WTC11 (cell line): Measurements from ENCODE around the gene TRIM50. TPM values are rescaled to one million over a fixed set of nuclear protein-coding genes. Genes with fewer than 3 reads are reported as not detected.
"Not testable (repeated sequence)": the region's sequence is repeated elsewhere in the genome, so short reads cannot be mapped to it uniquely, and the experiment has no call there.

ENCODE experiments used
- ATAC-seq: fragments of 200-7000 bp; cut with Tn5 transposase; 2 replicates; pipeline ENCODE4 v1.10.0; 2021; ENCODE audit warnings: mild to moderate bottlenecking, moderate library complexity
- CTCF ChIA-PET: fragments of 300-600 bp; sonication (Branson Sonifier 250); formaldehyde crosslinking; loops from one replicate; lab custom pipeline; 2021; ENCODE audit warnings: antibody characterized with exemption; lab: Charles Lee
- POLR2A ChIA-PET: fragments of 350-600 bp; sonication (Branson Sonifier 250); formaldehyde crosslinking; loops from one replicate; lab custom pipeline; 2021; ENCODE audit warnings: antibody characterized with exemption; lab: Charles Lee
- DNase-seq: peaks from one replicate; pipeline ENCODE4 v3.0.0; 2021; ENCODE audit warnings: low spot score
- H3K27ac Mint-ChIP-seq: 2 replicates; pipeline ENCODE4 v1.8.0; 2021; ENCODE audit warnings: mixed read lengths
- H3K27me3 Mint-ChIP-seq: 2 replicates; pipeline ENCODE4 v1.8.0; 2021; ENCODE audit warnings: low read depth, mild to moderate bottlenecking, moderate library complexity, mixed read lengths
- H3K36me3 Mint-ChIP-seq: 2 replicates; pipeline ENCODE4 v1.8.0; 2021; ENCODE audit warnings: mixed read lengths
- H3K4me1 Mint-ChIP-seq: 2 replicates; pipeline ENCODE4 v1.8.0; 2022; ENCODE audit warnings: mixed read lengths
- H3K4me3 Mint-ChIP-seq: 2 replicates; pipeline ENCODE4 v1.8.0; 2021; ENCODE audit warnings: mild to moderate bottlenecking, moderate library complexity, mixed read lengths
- H3K9me3 Mint-ChIP-seq: 2 replicates; pipeline ENCODE4 v1.8.0; 2021; ENCODE audit warnings: mixed read lengths
- CBFB ChIP-seq: sonication (generic); formaldehyde crosslinking; IDR thresholded peaks from 2 replicates; pipeline ENCODE4 v1.8.1; 2022; ENCODE audit warnings: mild to moderate bottlenecking, low read depth, missing genetic modification reagents
- CREM ChIP-seq: sonication (generic); formaldehyde crosslinking; IDR thresholded peaks from 2 replicates; pipeline ENCODE4 v1.8.1; 2022; ENCODE audit warnings: mild to moderate bottlenecking, missing genetic modification reagents, moderate library complexity
- GABPB1 ChIP-seq: sonication (generic); formaldehyde crosslinking; IDR thresholded peaks from 2 replicates; pipeline ENCODE4 v1.8.1; 2023; ENCODE audit warnings: mild to moderate bottlenecking, missing genetic modification reagents
- GTF2I ChIP-seq: fragments of 250-450 bp; sonication (Bioruptor Pico); conservative IDR thresholded peaks from 2 replicates; pipeline ENCODE4 v1.4.0; 2021; ENCODE audit warnings: mild to moderate bottlenecking
- HMGA2 ChIP-seq: fragments of 250-450 bp; sonication (Bioruptor Pico); IDR thresholded peaks from 2 replicates; pipeline ENCODE4 v1.4.0; 2021; ENCODE audit warnings: mild to moderate bottlenecking, moderate library complexity
- NR3C1 ChIP-seq: sonication (generic); formaldehyde crosslinking; conservative IDR thresholded peaks from 2 replicates; pipeline ENCODE4 v1.8.1; 2023; ENCODE audit warnings: low read depth, mild to moderate bottlenecking, missing genetic modification reagents
- TP53 ChIP-seq: sonication (generic); formaldehyde crosslinking; IDR thresholded peaks from 2 replicates; pipeline ENCODE4 v1.8.1; 2023; ENCODE audit warnings: mild to moderate bottlenecking, missing genetic modification reagents
- USF2 ChIP-seq: sonication (generic); formaldehyde crosslinking; IDR thresholded peaks from 2 replicates; pipeline ENCODE4 v1.8.1; 2023; ENCODE audit warnings: mild to moderate bottlenecking, missing genetic modification reagents, moderate library complexity
- ZBTB43 ChIP-seq: sonication (generic); formaldehyde crosslinking; IDR thresholded peaks from 2 replicates; pipeline ENCODE4 v1.8.1; 2023; ENCODE audit warnings: mild to moderate bottlenecking, missing genetic modification reagents
- ZNF263 ChIP-seq: sonication (generic); formaldehyde crosslinking; IDR thresholded peaks from 2 replicates; pipeline ENCODE4 v1.8.1; 2022; ENCODE audit warnings: low read depth, mild to moderate bottlenecking, moderate library complexity, missing genetic modification reagents
- total RNA-seq: library from RNA; stranded (reverse); gene quantifications from 3 replicates; pipeline ENCODE4 v1.2.3, GENCODE V29; 2021
- TF ChIP-seq, protein P1 (sequence below): sonication (generic); formaldehyde crosslinking; IDR thresholded peaks from 2 replicates; pipeline ENCODE4 v1.8.0; 2023; ENCODE audit warnings: mild to moderate bottlenecking, missing genetic modification reagents
- TF ChIP-seq, protein P2 (sequence below): sonication (generic); formaldehyde crosslinking; IDR thresholded peaks from 2 replicates; pipeline ENCODE4 v1.8.0; 2022; ENCODE audit warnings: mild to moderate bottlenecking, missing genetic modification reagents

TRIM50 gene
- total RNA-seq, 1 experiment from 2014 or later, result 0.15 TPM

- DNase-seq (no peak), ATAC-seq (no peak)
- Mint-ChIP-seq H3K9me3 (no peaks in the 10 kb centered on the region), H3K4me1 (no peaks in the 10 kb centered on the region; the same call in 1 of the 2 replicates), H3K4me3 (no peak overlapping the region), H3K27me3 (peaks cover 16% of the 10 kb centered on the region), H3K27ac (no peak overlapping the region), H3K36me3 (no peaks in the 10 kb centered on the region)
- TF ChIP-seq TP53 (CRISPR knock-in tag), result no peak
- ChIA-PET POLR2A (no interaction called here), CTCF (interaction anchor here (0.5 to 0.9 kb wide), 2 partner anchors 11 to 273 kb away, joined by 3 to 4 read pairs; no protein-coding TSS in a partner anchor)
Measured at GRCh38 chr7:73313521-73313906, 14.4 kb downstream of the TRIM50 start.

GRCh38 chr7:73312831-73313520, 14.9 kb downstream of the TRIM50 start:
- Mint-ChIP-seq H3K27ac (no peak overlapping the region), H3K4me1 (peaks cover 3% of the 10 kb centered on the region), H3K36me3 (0 out of 2 replicates have a peak, but pooled peaks cover 3% of the 10 kb centered on the region), H3K27me3 (peaks cover 16% of the 10 kb centered on the region), H3K4me3 (no peak overlapping the region), H3K9me3 (no peaks in the 10 kb centered on the region)
- no peak for ATAC-seq
- TF ChIP-seq, protein P1, sequence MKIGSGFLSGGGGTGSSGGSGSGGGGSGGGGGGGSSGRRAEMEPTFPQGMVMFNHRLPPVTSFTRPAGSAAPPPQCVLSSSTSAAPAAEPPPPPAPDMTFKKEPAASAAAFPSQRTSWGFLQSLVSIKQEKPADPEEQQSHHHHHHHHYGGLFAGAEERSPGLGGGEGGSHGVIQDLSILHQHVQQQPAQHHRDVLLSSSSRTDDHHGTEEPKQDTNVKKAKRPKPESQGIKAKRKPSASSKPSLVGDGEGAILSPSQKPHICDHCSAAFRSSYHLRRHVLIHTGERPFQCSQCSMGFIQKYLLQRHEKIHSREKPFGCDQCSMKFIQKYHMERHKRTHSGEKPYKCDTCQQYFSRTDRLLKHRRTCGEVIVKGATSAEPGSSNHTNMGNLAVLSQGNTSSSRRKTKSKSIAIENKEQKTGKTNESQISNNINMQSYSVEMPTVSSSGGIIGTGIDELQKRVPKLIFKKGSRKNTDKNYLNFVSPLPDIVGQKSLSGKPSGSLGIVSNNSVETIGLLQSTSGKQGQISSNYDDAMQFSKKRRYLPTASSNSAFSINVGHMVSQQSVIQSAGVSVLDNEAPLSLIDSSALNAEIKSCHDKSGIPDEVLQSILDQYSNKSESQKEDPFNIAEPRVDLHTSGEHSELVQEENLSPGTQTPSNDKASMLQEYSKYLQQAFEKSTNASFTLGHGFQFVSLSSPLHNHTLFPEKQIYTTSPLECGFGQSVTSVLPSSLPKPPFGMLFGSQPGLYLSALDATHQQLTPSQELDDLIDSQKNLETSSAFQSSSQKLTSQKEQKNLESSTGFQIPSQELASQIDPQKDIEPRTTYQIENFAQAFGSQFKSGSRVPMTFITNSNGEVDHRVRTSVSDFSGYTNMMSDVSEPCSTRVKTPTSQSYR (CRISPR knock-in tag), result no peak
- TF ChIP-seq USF2 (CRISPR knock-in tag), result no peak
- TF ChIP-seq HMGA2 (CRISPR knock-in tag), result no peak
- TF ChIP-seq CREM (CRISPR knock-in tag), result no peak
- TF ChIP-seq, protein P2, sequence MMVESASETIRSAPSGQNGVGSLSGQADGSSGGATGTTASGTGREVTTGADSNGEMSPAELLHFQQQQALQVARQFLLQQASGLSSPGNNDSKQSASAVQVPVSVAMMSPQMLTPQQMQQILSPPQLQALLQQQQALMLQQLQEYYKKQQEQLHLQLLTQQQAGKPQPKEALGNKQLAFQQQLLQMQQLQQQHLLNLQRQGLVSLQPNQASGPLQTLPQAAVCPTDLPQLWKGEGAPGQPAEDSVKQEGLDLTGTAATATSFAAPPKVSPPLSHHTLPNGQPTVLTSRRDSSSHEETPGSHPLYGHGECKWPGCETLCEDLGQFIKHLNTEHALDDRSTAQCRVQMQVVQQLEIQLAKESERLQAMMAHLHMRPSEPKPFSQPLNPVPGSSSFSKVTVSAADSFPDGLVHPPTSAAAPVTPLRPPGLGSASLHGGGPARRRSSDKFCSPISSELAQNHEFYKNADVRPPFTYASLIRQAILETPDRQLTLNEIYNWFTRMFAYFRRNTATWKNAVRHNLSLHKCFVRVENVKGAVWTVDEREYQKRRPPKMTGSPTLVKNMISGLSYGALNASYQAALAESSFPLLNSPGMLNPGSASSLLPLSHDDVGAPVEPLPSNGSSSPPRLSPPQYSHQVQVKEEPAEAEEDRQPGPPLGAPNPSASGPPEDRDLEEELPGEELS (CRISPR knock-in tag), result no peak
- TF ChIP-seq CBFB (CRISPR knock-in tag), result no peak
- TF ChIP-seq GTF2I, result no peak
- no peak for TF ChIP-seq NR3C1 (CRISPR knock-in tag)
- no peak for TF ChIP-seq GABPB1
- TF ChIP-seq ZNF263 (CRISPR knock-in tag), result no peak
- TF ChIP-seq TP53 (CRISPR knock-in tag), result no peak
- no peak for TF ChIP-seq ZBTB43 (CRISPR knock-in tag)
- peak; percentile 11 for DNase-seq
- POLR2A ChIA-PET, result no interaction called here
- CTCF ChIA-PET, result interaction anchor here (0.5 kb wide), 1 partner anchor 273 kb away, joined by 3 read pairs; no protein-coding TSS in a partner anchor

- H3K9me3 Mint-ChIP-seq, DNase-seq, H3K4me1 Mint-ChIP-seq, H3K27ac Mint-ChIP-seq, H3K4me3 Mint-ChIP-seq, ATAC-seq, POLR2A ChIA-PET: not testable (repeated sequence)
- Mint-ChIP-seq H3K36me3 (peaks cover 14% of the 10 kb centered on the region), H3K27me3 (peaks cover 16% of the 10 kb centered on the region)
- CTCF ChIA-PET, result interaction anchor here (1.2 kb wide), 1 partner anchor 13 kb away, joined by 4 read pairs; no protein-coding TSS in a partner anchor
Measured at GRCh38 chr7:73311421-73311820, 16.5 kb downstream of the TRIM50 start.
